Prostate gland (tissue), 2 donors: ENCODE results near the gene ITM2C. TPM values are rescaled to one million over a fixed set of nuclear protein-coding genes. Genes with fewer than 3 reads are reported as not detected.

Experiments
- DNase-seq: peaks from one replicate; pipeline ENCODE4 v3.0.0-alpha.2; 2019; ENCODE audit warnings: low spot score
- H3K27ac ChIP-seq, 2 donors: fragments of 200-600 bp; sonication (generic); 2 replicates each; pipeline ENCODE4 v1.5.1; 2017 to 2019
- H3K27me3 ChIP-seq: fragments of 200-600 bp; sonication (generic); replicated peaks from 2 replicates; pipeline ENCODE4 v1.5.1; 2019; ENCODE audit not compliant: insufficient read depth
- H3K36me3 ChIP-seq, 2 donors: fragments of 200-600 bp; sonication (generic); 1 replicate in 1 of 2; 2 replicates in 1 of 2; pipeline versions ENCODE4 v1.5.1 to v1.8.1; 2017 to 2019
- H3K4me1 ChIP-seq: fragments of 200-600 bp; sonication (generic); replicated peaks from 2 replicates; pipeline ENCODE4 v1.5.1; 2019
- H3K4me3 ChIP-seq, 2 donors: fragments of 200-600 bp; sonication (generic); 2 replicates each; pipeline ENCODE4 v1.5.1; 2017 to 2019
- H3K9me3 ChIP-seq: fragments of 200-600 bp; sonication (generic); 2 replicates; pipeline ENCODE4 v1.5.1; 2017
- CTCF ChIP-seq, 4 experiments: fragments of 200-600 bp in 2 of 4; fragments of 450-650 bp in 2 of 4; sonication (generic) in 2 of 4; IDR thresholded peaks; 1 replicate in 3 of 4; 2 replicates in 1 of 4; pipeline ENCODE4 v1.5.1; 2016 to 2019; ENCODE audit warnings: antibody characterized with exemption in 4 of 4, mild to moderate bottlenecking in 2 of 4, moderate library complexity in 2 of 4
- POLR2A ChIP-seq: fragments of 450-650 bp; IDR thresholded peaks from one replicate; pipeline ENCODE4 v1.6.1; 2016; ENCODE audit warnings: antibody characterized with exemption, mild to moderate bottlenecking
- POLR2AphosphoS5 ChIP-seq: sonication (generic); formaldehyde crosslinking; IDR thresholded peaks from one replicate; pipeline ENCODE4 v1.6.1; 2017; ENCODE audit warnings: antibody characterized with exemption
- WGBS: methylation state at CpG from one replicate; pipeline ENCODE4 v1.1.5; 2018; 5-methylcytosine and 5-hydroxymethylcytosine counted together
- intact Hi-C: fragments of 100-400 bp; cut with DNase I; formaldehyde crosslinking; loops from one replicate; pipeline ENCODE4 v1.14.2; 2022
- total RNA-seq, 2 donors: library from RNA; depleted of rRNA; stranded (reverse); fragments of >200 nt; gene quantifications; one replicate each; pipeline ENCODE4 v1.1.0, GENCODE V29; 2016

The ITM2C gene
- total RNA-seq, 2 donors from 2014 or later, result 104 to 137 TPM

DNA sequence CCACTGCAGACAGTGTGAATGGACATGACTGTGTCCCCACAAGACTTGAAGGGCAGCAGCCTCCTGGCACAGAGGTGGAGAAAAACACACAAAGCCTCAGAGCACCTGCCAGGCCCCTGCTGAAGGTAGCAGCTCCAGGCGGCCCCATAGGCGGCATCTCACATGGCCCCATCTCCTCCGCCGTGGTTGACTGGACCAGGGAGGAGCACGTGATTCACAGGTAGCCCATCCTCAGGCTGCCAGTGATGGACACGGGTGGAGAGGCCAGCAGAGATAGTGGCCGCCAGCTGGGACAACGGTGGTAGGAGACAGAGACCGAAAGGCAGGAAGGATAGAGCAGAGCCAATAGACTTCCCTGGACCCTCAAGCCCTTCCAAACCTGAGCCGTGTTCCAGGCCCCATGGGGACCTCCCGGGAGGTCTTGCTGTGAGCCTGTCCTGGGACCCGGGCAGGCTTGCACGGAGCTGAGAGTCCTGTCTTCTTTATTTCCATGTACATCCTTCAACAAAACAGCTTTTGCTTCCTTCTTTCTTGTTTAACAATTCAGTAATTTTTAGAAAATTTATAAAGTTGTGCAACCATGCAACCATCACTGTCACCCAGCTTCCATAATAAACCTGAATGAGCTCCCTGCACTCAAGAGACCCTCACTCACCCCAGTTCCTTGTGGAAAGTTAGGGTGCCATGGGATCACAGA lies 33.4 kb downstream of the ITM2C start:
- no peaks in the 10 kb centered on the region for H3K27me3 ChIP-seq
- no peaks in the 10 kb centered on the region for H3K9me3 ChIP-seq
- H3K36me3 ChIP-seq, result no peaks in the 10 kb centered on the region
- no peak overlapping the region for H3K4me3 ChIP-seq
- no peak for DNase-seq
- no peaks in the 10 kb centered on the region for H3K4me1 ChIP-seq
- TF ChIP-seq POLR2AphosphoS5, result no peak
- TF ChIP-seq CTCF (IDR thresholded peaks at IDR 0.05), result no peak
- no peak for TF ChIP-seq POLR2A
- intact Hi-C loops, result no loop called here
- 95% methylated on average over 13 of the region's 13 CpGs for WGBS
- no peak overlapping the region for H3K27ac ChIP-seq

GRCh38 chr2:230898713-230899091 lies 34.0 kb downstream of the ITM2C start:
- no peak overlapping the region for H3K4me3 ChIP-seq
- H3K4me1 ChIP-seq, result no peaks in the 10 kb centered on the region
- DNase-seq, result no peak
- intact Hi-C loops, result no loop called here
- no peaks in the 10 kb centered on the region for H3K9me3 ChIP-seq
- 76% methylated on average over 8 of the region's 8 CpGs for WGBS
- H3K27me3 ChIP-seq, result no peaks in the 10 kb centered on the region
- TF ChIP-seq POLR2AphosphoS5, result no peak
- no peak for TF ChIP-seq POLR2A
- TF ChIP-seq CTCF (IDR thresholded peaks at IDR 0.05), result no peak
- H3K36me3 ChIP-seq, result no peaks in the 10 kb centered on the region
- H3K27ac ChIP-seq, result no peak overlapping the region

GRCh38 chr2:230899287-230899686 lies 34.5 kb downstream of the ITM2C start:
- no peak for TF ChIP-seq POLR2AphosphoS5
- no peak for TF ChIP-seq POLR2A
- TF ChIP-seq CTCF (IDR thresholded peaks at IDR 0.05), result no peak
- no peak overlapping the region for H3K27ac ChIP-seq
- DNase-seq, result no peak
- no peaks in the 10 kb centered on the region for H3K27me3 ChIP-seq
- H3K4me1 ChIP-seq, result no peaks in the 10 kb centered on the region
- intact Hi-C loops, result no loop called here
- no peaks in the 10 kb centered on the region for H3K9me3 ChIP-seq
- H3K36me3 ChIP-seq, result no peaks in the 10 kb centered on the region
- 51% methylated on average over 5 of the region's 5 CpGs for WGBS
- H3K4me3 ChIP-seq, result no peak overlapping the region

DNA sequence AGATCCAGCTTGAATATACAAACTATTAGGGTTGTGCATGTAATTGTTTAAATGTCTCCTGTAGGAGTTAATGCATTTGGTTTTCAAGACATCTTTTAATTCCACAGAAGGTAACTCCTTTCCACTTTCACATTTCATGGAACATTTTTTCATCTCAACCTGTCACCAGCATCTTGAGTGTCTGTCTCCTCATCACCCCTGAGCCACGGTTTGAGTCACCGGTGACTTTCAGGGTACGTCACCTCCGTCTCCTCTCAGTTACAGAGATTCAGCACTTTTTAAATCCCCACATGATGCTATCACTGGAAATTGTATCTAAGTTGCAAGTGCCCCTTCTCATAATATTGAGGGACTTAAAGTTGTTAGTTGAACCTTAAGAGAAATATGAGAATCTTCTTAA lies 35.0 kb downstream of the ITM2C start:
- Histone ChIP-seq H3K4me3 (no peak overlapping the region), H3K4me1 (no peaks in the 10 kb centered on the region), H3K36me3 (no peaks in the 10 kb centered on the region), H3K27ac (no peak overlapping the region), H3K27me3 (no peaks in the 10 kb centered on the region), H3K9me3 (no peaks in the 10 kb centered on the region)
- WGBS, result 91% methylated on average over 4 of the region's 4 CpGs
- TF ChIP-seq CTCF (IDR thresholded peaks at IDR 0.05) (no peak), POLR2A (no peak), POLR2AphosphoS5 (no peak)
- intact Hi-C loops, result no loop called here
- DNase-seq, result no peak

DNA sequence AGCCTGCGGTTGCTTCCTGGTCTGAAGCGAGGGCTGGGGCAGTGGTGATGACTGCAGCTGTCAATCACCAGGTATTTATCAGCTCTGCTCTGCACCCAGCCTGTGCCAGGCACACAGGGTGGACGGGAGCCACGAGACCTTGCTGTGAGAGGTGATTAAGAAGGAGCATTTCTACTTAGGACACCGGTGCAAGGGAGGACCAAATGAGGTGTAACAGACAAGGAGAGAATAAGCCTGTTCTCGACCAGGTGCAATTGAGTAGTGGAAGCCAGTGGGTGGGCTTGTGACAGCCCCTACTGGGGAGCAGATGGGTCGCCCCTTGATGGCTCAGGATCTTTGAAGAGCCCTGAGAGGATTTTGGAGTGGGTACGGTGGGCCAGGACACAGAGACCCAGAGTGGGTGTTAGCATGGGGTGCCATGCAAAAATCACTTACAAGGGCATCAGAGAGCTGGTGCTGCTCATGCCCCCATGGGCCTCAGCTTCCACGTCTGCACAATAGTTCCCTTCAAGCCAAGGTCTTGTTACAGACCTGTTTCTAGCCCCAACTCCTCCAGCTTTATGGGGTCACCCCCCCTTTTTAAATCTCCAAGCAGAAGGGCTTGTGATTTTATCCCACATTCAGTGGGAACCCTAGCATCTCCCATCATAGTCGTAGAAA lies 35.7 kb downstream of the ITM2C start:
- H3K9me3 ChIP-seq, result no peaks in the 10 kb centered on the region
- intact Hi-C loops, result no loop called here
- no peaks in the 10 kb centered on the region for H3K4me1 ChIP-seq
- TF ChIP-seq POLR2AphosphoS5, result no peak
- TF ChIP-seq POLR2A, result no peak
- no peak for TF ChIP-seq CTCF (IDR thresholded peaks at IDR 0.05)
- H3K27ac ChIP-seq, result no peak overlapping the region
- DNase-seq, result no peak
- 81% methylated on average over 10 of the region's 10 CpGs for WGBS
- no peaks in the 10 kb centered on the region for H3K36me3 ChIP-seq
- H3K27me3 ChIP-seq, result no peaks in the 10 kb centered on the region
- H3K4me3 ChIP-seq, result no peak overlapping the region
